RWPE1 (cell line): Measurements from ENCODE around the gene RBM4B.
A peak's percentile ranks its signal among the peaks of the same experiment; 100 is the strongest.

Source experiments
- CTCF ChIA-PET: fragments of 350-600 bp; sonication (Branson Sonifier 250); formaldehyde crosslinking; extraction: SDS; loops from one replicate; lab custom pipeline; 2021; lab: Yijun Ruan, JAX
- POLR2A ChIA-PET: fragments of 400-600 bp; formaldehyde crosslinking; extraction: SDS; loops from one replicate; lab custom pipeline; 2020; ENCODE audit warnings: antibody characterized with exemption; ENCODE audit not compliant: low non-redundant PET; lab: Yijun Ruan, JAX
- DNase-seq: peaks from one replicate; pipeline ENCODE4 v3.0.0; 2012; ENCODE audit warnings: low spot score
- H3K27ac ChIP-seq: fragments of 450-650 bp; 2 replicates; pipeline ENCODE4 v1.5.1; 2017
- CTCF ChIP-seq: fragments of 450-650 bp; conservative IDR thresholded peaks from 2 replicates; pipeline ENCODE4 v1.5.1; 2017; ENCODE audit warnings: low read depth, mild to moderate bottlenecking

RBM4B gene

GRCh38 chr11:66721939-66722338, 44.3 kb upstream of the RBM4B start:
- POLR2A ChIA-PET: no interaction called here
- CTCF ChIA-PET: no interaction called here
- DNase-seq: no peak
- H3K27ac ChIP-seq: no peak overlapping the region
- TF ChIP-seq CTCF: no peak

DNA sequence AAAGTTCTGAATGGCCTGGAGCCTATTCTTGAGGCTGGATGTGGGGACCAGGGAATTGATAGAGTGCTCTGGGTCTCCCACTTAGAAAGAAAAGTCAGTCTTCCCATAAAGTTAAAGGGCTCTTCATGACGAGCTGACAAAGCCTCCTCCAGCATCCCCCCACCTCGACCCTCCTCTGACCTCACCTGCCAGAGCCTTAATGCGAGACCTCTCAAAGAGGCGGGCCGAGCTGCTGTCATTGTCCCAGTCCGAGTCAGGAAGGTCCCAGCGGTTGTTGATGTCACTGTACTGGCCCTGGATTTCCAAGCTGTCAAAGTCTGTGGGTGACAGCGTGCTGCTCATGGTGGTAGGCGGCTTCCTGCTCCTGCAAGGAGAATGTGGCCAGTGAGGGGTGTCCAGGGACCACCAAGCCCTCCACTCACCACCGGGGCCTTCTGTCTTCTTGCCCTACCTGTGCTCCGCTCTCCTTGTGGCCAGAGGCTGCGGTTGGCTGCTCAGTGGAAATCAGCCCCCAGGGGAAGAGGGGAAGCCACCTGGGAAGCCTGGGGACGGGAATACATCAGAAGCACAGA, 43.3 kb upstream of the RBM4B start:
- CTCF ChIA-PET: no interaction called here
- POLR2A ChIA-PET: interaction anchor here (0.5 kb wide), 1 partner anchor 16 kb away, joined by 3 read pairs; no protein-coding TSS in a partner anchor
- TF ChIP-seq CTCF: no peak
- peak overlapping the region; percentile 27 for H3K27ac ChIP-seq
- no peak for DNase-seq

GRCh38 chr11:66720223-66720898, 42.7 kb upstream of the RBM4B start:
- no peak for TF ChIP-seq CTCF
- ChIA-PET CTCF (interaction anchor here (0.6 kb wide), 1 partner anchor 1321 kb away, joined by 3 read pairs; no protein-coding TSS in a partner anchor), POLR2A (interaction anchor here (0.5 kb wide), 1 partner anchor 15 kb away, joined by 3 read pairs; no protein-coding TSS in a partner anchor)
- peak overlapping the region; percentile 27 for H3K27ac ChIP-seq
- peak; percentile 94 for DNase-seq

DNA sequence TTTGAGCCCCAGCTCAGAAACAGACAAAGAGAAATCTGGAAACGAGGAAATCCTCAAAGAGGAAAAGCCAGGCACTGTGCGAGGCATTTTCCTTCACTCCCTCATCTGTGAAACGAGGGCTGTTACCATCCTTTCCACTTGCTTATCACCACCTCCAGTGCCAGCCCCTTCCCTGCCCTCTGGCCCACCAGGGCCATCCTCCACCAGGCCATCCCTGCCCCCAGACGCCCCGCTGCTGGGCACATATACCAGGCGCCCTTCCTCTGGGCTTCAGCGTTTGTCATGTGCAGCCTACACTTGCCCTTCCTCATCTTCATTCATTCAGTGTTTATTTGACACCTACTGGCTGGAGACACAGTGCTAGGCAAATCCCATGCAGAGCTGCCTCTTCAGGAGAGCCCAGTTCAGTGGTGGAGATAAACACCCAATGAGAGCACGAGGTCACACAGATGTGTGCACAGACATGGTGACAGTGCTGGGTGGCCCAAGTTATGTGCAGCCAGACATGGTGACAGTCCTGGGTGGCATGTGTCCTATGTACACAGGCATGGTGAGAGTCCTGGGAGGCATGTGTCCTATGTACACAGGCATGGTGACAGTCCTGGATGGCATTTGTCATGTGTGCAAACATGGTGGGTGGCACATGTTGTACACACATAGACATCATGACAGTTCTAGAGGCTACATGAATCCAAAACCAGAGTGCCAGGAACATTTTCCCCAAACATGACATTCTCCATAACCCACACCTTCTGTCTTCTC, 41.6 kb upstream of the RBM4B start:
- ChIA-PET CTCF (interaction anchor here (0.5 to 0.6 kb wide), 4 partner anchors 14 to 1322 kb away, joined by 3 to 5 read pairs (median 4); no protein-coding TSS in a partner anchor), POLR2A (no interaction called here)
- H3K27ac ChIP-seq: peak overlapping the region; percentile 27
- DNase-seq: no peak
- no peak for TF ChIP-seq CTCF

GRCh38 chr11:66718320-66718971, 40.8 kb upstream of the RBM4B start:
- POLR2A ChIA-PET: interaction anchor here (0.6 kb wide), 1 partner anchor 80 kb away, joined by 3 read pairs; no protein-coding TSS in a partner anchor
- TF ChIP-seq CTCF: no peak
- peak overlapping the region; percentile 28 for H3K27ac ChIP-seq
- DNase-seq: peak; percentile 33
- CTCF ChIA-PET: interaction anchor here (0.6 to 0.9 kb wide), 3 partner anchors 9 to 41 kb away, joined by 3 to 5 read pairs (median 4); no protein-coding TSS in a partner anchor
